Body of pancreas (tissue), 4 donors: Measurements from ENCODE around the gene POLR1C.

Experiments used
- POLR2A ChIP-seq, 3 donors: fragments of 450-650 bp; IDR thresholded peaks; one replicate each; pipeline ENCODE4 v1.6.1; 2016; ENCODE audit warnings: antibody characterized with exemption in 3 of 3, mild to moderate bottlenecking in 2 of 3
- TF ChIP-seq, protein P1 (sequence below), 7 experiments: fragments of 450-650 bp in 4 of 7; fragments of 200-600 bp in 3 of 7; sonication (generic) in 3 of 7; IDR thresholded peaks; one replicate each; pipeline ENCODE4 v1.5.1; 2016 to 2019; ENCODE audit warnings: antibody characterized with exemption in 7 of 7

DNA sequence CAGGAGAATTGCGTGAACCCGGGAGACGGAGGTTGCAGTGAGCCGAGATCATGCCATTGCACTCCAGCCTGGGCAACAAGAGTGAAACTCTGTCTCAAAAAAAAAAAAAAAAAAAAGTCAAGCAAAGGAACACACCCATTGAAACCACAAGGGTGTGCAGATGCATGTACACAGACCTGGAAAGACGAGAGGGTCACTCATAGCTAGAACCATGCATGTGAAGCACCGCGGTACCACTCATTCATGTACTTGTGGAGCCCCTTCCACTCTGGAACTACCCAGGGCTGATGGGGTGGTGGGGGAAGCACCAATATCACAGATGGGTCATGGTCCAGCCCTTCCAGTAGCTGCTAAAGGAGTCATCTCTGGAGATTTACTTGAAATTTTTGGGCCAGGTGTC is 46.9 kb upstream of the POLR1C start:
- TF ChIP-seq, protein P1, sequence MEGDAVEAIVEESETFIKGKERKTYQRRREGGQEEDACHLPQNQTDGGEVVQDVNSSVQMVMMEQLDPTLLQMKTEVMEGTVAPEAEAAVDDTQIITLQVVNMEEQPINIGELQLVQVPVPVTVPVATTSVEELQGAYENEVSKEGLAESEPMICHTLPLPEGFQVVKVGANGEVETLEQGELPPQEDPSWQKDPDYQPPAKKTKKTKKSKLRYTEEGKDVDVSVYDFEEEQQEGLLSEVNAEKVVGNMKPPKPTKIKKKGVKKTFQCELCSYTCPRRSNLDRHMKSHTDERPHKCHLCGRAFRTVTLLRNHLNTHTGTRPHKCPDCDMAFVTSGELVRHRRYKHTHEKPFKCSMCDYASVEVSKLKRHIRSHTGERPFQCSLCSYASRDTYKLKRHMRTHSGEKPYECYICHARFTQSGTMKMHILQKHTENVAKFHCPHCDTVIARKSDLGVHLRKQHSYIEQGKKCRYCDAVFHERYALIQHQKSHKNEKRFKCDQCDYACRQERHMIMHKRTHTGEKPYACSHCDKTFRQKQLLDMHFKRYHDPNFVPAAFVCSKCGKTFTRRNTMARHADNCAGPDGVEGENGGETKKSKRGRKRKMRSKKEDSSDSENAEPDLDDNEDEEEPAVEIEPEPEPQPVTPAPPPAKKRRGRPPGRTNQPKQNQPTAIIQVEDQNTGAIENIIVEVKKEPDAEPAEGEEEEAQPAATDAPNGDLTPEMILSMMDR (IDR thresholded peaks at IDR 0.05) = no peak
- TF ChIP-seq POLR2A (IDR thresholded peaks at IDR 0.05) = no peak
